Fibroblast of villous mesenchyme (primary cell): ENCODE measurements around the gene SLC16A8. TPM values are rescaled to one million over a fixed set of nuclear protein-coding genes. Genes with fewer than 3 reads are reported as not detected.

Experiments used
- DNase-seq: peaks from one replicate; pipeline ENCODE4 v3.0.0-alpha.2; 2010; ENCODE audit warnings: low read depth
- H3K4me3 ChIP-seq: 2 replicates; pipeline ENCODE4 v1.5.1; 2011; ENCODE audit warnings: low read depth, mild to moderate bottlenecking, low read length
- total RNA-seq: library from RNA; depleted of rRNA; stranded (reverse); fragments of >200 nt; gene quantifications from 2 replicates; pipeline ENCODE4 v1.2.3, GENCODE V29; 2012
- TF ChIP-seq, protein P1 (sequence below): IDR thresholded peaks from 2 replicates; pipeline ENCODE4 v1.5.1; 2012; ENCODE audit warnings: low read depth, mild to moderate bottlenecking, low read length; ENCODE audit not compliant: insufficient read depth

SLC16A8 gene
- total RNA-seq, 1 donor, result not detected

GRCh38 chr22:38086942-38087341 lies 3.0 kb upstream of the SLC16A8 start:
- no peak overlapping the region for H3K4me3 ChIP-seq
- TF ChIP-seq, protein P1, sequence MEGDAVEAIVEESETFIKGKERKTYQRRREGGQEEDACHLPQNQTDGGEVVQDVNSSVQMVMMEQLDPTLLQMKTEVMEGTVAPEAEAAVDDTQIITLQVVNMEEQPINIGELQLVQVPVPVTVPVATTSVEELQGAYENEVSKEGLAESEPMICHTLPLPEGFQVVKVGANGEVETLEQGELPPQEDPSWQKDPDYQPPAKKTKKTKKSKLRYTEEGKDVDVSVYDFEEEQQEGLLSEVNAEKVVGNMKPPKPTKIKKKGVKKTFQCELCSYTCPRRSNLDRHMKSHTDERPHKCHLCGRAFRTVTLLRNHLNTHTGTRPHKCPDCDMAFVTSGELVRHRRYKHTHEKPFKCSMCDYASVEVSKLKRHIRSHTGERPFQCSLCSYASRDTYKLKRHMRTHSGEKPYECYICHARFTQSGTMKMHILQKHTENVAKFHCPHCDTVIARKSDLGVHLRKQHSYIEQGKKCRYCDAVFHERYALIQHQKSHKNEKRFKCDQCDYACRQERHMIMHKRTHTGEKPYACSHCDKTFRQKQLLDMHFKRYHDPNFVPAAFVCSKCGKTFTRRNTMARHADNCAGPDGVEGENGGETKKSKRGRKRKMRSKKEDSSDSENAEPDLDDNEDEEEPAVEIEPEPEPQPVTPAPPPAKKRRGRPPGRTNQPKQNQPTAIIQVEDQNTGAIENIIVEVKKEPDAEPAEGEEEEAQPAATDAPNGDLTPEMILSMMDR, result no peak
- no peak for DNase-seq

- no peak for DNase-seq
- H3K4me3 ChIP-seq, result no peak overlapping the region
- TF ChIP-seq, protein P1, result no peak
These were observed 2.2 kb upstream of the SLC16A8 start for GRCh38 chr22:38086001-38086845.

GRCh38 chr22:38085501-38085900 lies 1.5 kb upstream of the SLC16A8 start:
- no peak overlapping the region for H3K4me3 ChIP-seq
- DNase-seq, result no peak
- TF ChIP-seq, protein P1, result no peak

- H3K4me3 ChIP-seq, result no peak overlapping the region
- TF ChIP-seq, protein P1, result no peak
- DNase-seq, result no peak
These were observed 1.1 kb upstream of the SLC16A8 start for GRCh38 chr22:38085056-38085455.

GRCh38 chr22:38082986-38083710 lies 836 bp downstream of the SLC16A8 start:
- no peak for DNase-seq
- no peak overlapping the region for H3K4me3 ChIP-seq
- TF ChIP-seq, protein P1, result no peak

DNA sequence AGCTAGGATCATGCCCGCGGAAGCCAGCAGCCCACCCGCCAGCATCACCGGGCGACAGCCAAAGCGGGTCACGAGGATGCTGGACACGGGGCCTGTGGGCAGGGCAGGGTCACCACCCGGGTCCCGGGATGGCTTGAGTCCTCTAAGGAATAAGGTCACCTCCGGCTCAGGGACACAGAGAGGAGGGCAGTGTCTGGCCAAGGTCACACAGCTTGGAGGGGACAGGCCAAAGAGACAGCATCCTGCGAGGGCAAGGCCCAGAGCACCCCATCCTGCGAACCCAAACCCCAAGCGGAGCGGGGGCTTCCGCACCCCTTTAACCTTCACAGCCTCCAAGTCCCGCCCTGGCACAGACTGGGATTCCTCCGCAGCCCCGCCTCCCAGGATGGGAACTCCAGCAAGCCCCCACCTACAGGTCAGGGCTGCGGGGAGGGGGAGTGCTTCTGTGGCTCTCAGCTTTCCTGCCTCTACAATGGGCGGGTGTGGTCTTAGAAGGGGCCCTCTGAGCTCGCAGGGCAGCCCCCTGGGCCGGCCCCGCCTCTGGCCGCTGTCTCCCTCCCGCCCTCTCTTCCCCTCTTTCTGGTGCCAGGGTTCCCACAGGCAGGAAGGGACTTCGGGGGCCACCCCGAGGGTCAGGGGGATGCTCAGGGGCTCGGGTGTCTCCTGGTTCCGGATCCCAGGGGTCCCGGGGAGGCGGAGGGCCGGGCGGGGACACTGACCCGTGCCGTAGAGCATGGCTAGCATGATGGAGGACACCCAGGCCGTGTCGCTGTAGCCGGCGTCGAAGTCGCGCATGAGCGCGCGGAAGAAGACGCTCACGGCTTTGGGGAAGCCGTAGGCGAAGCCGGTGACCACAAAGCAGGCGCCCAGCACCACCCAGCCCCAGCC lies 1.8 kb downstream of the SLC16A8 start:
- no peak overlapping the region for H3K4me3 ChIP-seq

More for the DNA sequence above, 1.8 kb downstream of the SLC16A8 start:
- TF ChIP-seq, protein P1, result no peak
- no peak for DNase-seq
